ENCODE data around the gene LCP2.

LCP2 gene

DNA sequence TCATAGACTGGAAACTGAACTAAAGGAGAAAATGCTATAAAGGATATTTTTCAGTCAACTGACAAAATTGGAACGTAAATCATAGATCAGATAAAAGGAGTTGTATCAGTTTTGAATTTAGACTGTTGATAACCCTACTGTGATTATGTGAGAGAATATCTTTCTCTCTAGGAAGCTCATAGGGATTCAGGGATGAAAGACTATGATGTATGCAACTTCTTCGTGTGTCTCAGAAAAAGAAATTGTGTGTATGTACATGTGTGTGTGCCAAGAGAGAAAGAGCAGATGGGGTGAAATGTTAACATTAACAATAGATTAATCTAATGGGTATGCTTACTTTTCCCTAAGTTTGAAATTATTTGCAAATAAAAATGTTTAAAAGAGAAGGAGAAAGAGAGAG lies 95.5 kb downstream of the LCP2 start:
- DNase-seq, result no peak

DNA sequence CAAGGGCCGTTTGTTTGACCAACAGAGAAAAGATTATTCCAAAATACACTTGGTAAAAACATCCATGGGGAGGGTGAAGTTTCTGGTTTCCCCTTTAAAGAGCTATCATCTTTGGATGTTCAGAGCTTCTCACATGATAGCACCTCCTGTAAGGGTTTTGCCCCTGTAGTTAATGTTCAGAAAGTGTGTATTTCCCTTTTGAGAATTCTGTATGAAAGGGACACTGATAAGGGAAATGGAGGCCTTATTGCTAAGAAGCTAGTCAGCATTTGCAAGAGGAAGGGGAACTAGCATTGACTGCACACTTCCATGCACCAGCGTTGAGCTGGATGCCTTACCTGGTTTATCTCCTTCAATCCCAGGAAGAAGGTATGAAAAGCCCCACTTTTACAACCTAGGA lies 96.3 kb downstream of the LCP2 start:
- no peak for DNase-seq

DNA sequence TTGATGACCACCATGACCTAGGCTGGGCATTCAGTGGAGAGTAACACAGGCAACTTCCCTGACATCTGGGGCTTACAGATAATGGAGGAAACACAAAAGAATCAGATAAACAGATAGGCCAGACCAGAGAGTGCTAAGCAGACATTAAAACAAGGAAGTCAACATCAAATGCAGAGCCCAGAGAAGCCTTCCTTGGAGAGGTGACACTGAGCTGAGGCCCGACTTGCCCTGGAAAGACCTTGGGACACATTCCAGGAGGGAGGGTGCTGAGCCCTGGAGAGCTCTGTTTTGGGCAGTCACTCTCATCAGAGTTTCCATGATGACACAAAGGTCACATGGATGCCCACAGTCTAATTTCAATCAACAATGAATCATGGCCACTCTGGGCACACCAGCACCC lies 96.7 kb downstream of the LCP2 start:
- no peak for DNase-seq

Measured in NCI-H1092 treated with DMSO at 0.1 percent for 48 hours (cell line).